Activated CD4-positive, alpha-beta T cell treated with anti-CD3 and anti-CD28 coated beads for 48 hours (primary cell): ENCODE measurements around the gene ASTN2.

Experiments used
- DNase-seq: peaks from one replicate; pipeline ENCODE4 v3.0.0-alpha.2; 2020

The ASTN2 gene

DNA sequence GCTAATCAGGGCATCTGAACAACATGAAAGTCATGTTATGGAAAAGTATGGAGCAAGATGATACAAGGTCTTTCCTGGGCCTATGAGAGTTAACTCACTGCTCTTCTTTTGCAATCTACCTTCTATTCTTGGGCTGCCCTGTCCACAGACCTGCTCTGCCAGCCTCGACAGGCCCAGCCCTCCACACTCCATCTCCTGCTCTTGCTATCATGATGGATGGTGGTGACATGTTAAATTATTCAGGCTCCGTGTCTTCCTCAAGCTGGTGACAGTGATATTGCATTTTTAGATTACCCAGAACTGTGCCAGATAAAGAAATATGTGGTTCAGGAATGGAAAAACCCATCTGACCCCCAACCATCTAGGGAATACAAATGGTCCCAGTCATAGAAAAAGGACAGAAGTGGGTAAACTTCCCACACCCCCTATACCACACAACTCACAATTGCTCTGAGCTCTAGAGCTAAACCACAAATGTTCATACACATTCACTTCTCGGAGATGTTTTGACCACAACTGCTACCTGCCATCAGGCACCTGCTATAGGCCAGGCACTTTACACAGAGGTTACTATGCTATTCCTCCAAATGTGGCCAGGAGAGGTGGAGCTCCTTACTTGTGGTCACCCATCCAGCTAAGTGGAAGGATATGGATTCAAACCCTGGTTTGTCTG, 311.3 kb downstream of the ASTN2 start:
- DNase-seq: no peak

DNA sequence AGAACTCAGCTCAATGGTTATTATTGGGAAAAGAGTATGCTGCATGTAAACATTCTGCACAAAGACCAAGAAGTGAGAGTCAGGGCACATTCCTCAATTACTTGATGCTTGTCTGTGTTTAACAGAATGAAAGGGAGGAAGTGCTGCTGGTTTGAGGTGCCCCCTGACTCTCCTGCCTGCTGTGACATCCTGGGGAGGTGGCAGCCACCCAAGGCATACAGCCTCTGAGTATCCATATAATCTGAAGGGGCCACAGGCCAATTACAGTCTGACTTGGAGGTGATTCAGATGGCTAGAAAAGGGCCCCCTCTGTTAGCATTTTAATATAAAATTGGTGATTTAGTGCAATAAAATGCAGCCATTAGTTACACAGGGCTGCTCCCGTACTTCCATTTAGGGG, 313.8 kb downstream of the ASTN2 start:
- DNase-seq: no peak

DNA sequence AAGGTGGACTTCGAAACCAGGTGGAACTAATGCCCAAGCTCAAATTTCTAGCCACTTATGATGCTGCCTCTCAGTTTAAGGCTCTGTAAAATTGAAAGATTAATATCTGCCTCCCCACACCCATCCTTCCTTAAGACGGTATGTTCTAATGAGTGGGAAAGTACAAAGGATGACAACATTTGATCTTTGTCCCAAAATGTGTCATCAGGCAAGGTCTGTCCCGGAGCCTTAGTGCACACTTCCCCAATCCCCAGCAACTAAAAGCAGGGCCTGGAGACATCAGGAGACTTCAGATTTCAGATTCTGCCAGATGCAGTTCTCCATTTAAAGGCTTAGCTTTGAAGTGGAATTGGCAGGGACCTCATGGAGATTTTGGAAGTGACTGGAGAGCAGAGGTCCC, 316.5 kb downstream of the ASTN2 start:
- no peak for DNase-seq

DNA sequence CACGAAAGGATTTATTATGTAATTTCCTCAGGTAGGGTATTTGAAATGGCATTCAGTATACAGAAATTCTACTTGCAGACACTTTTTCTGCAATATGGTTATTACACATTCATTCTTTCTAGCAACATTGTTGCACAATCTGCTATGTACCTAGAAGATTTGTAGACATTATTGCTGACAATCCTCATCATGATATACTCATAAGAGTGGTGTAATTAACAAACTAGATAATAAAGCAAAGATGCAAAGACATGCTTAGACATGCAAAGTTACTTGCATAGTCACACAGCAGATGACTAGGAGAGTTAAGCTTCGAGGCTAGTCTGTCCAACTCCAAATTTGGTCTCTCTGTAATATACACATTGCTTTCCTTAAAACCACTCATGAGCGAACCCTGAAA, 317.1 kb downstream of the ASTN2 start:
- no peak for DNase-seq

DNA sequence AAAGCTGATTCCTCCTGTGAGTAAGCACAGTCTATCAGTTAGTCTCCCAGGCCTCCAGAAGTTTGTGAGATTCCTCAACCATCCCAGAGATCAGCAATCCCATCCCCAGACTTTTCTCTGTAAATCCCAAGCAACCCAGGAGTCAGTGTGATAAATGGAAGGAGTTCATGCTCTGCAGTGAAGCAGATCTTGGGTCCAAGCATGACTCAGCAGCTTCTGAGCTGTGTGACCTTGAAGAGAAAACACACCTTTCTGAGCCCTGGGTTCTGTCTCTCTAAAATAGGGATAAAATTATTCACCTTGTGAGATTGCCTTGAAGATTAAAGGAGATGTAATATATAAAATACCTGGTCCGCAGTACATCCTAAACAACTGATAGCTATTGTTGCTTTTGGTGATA, 318.7 kb downstream of the ASTN2 start:
- DNase-seq: no peak

DNA sequence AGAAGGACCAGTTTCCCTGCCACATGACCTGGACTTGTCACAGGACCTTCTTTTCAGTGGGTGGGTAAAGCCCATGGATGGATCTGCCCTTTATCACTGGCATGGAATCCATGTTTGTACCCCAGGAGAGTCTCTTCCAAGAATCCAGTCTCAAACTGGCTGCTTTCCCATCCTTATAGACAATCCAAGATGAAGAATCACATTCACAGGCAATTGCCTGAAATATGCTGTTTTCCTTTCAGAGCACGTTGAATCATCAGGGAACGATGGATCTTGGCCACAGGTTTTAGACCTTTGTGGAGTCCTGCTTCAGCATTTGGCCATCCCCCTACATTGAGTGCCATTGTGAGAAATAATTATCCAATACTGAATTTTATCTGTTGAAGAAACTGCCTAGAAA, 319.8 kb downstream of the ASTN2 start:
- no peak for DNase-seq

DNA sequence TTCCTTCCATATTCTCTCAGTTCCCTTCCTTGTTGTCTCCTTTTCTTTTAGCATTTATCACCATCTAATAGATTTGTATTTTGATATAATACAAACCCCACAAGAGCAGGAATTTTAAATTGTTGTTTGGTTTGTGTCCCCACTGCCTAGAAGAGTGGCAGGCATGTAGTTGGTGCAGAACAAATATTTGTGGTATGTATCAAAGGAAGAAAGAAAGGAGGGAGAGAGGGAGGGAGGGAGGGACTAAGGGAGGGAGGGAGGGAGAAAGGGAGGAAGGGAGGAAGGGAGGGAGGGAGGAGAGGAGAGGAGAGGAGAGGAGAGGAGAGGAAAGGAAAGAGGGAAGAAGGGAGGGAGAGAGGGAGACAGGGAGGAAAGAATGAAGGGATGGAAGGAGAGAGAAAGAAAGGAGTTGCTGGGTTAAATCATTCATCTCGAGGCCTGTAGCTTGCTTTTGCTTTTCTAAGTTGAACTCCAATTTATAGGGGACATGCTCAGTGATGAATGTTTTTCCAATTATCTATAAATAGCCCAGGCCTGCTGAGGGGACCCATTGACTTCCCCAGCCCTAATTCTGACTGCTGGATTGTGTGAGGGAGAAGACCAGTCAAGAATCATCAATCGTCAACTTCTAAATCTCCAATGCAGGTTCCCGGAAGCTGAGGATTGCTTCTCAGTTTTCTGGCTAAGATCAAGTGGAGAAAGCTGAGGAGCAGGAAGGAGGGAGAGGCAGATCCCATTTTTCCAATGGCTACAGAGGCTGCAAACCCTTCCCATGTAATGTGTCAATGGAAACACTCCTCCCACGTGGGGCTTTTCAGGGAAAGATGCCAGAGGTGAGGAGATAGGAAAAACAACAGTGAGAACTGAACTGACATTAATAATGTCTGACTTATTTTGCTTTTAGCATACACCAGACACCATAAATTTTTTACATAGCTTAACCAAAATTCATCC, 320.7 kb downstream of the ASTN2 start:
- no peak for DNase-seq

DNA sequence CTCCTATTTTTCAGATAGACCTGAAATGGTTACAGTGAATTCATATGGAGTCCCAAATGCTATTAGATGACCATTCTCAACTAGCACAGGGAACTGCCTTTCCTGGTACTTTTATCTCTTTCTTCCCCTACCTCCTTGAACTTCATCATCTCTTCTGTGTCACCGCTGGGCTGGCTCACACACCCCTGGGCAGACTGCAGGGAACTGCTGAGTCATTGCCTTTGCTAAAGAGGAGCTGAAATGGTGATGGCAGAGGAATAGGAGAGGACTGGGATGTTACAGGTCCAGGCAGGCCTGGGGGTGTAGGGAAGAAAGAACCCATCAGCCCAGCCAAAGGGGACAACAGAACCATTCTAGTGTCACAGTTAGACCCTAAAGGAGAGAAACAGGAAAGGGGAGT, 322.3 kb downstream of the ASTN2 start:
- no peak for DNase-seq

DNA sequence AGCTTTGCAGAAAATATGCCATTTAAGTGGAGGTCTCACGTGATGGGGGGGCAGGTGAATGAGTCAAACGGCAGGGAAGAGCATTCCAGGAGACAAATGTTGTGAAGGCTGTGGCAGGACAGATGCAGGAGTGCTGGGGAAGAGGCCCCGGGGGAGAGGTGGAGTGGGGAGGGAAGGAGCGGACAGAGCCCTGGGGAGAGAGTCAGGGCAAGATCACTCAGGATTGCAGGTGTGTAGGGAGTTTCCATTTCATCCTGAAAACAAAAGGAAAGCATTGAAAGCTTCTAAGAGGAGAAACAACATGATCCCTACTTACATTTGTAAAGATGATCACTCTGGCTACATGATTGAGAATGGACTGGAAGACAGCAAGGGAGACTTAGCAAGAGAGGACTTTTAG, 323.3 kb downstream of the ASTN2 start:
- DNase-seq: no peak

DNA sequence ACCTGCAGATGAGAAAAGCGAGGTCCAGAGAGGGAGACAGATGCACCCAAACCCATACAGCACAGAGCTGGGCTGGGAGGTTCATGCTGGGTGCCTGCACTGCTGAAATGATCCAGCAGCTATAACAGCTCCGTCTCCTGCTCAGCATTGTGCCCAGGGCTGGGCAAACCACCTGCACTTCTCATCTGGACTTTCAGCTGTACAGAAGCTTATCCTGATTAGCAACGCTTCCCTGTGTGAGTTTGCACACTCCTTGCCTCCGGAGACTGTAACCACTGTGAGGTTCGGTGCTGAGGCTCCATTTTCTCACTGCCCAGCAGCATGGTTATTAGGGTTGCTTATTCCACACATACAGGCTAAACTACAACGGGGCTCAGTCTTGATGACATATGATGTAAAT, 326.1 kb downstream of the ASTN2 start:
- no peak for DNase-seq

DNA sequence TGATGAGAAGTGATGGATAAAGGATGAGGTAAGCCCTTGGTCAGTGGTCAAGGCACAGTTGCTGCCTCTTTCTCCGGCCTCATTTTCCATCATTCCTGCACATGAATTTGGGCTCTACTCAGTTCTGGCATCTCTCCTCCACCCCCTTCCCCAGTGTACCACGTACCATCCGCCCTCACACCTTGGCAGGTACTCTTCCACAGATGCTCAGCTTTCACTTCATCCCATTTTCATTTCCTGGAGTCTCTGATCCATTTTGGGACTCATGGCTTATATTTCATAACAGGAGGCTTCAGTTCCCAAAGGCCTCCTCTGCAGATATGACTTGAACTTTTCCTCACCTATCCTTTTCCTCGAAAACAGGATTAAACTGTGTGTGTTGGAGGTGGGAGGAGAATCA, 326.7 kb downstream of the ASTN2 start:
- no peak for DNase-seq

DNA sequence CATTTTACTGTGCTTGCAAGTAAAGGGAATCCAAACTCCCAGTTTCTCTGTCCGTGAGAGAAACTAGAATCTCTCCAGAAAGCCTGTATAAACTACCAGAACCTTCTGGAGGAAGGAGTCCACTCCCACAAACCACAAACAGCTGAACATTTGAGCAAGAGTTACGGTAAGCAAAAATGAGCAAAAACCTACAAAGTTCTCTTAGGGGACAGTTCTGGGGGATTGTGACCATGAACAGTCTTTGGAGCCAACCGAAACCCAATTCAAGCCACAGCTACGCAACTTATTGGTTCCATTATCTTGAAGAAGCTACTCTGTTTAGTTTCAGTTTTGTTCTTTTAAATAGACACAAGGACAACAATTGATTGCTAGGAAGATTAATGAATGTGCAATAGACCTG, 330.6 kb downstream of the ASTN2 start:
- no peak for DNase-seq

DNA sequence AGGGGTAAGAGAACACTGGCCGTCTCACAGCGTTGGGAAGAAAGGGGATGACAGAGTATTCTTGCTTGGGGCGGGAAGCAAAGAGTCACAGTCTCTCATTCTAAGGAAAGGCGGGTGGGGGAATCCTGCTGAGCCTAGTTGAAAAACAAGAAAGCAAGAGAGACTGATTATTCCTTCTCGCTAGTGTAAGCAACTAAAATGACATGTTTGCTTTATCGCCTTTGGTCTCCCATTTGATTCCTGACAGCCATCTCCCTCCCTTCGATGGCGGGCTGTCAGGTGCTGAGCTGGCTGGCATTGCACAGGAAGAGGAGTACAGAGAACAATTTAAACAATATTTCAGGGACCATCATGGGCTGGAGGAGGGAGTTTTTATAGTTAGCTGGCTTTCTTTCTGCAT, 331.3 kb downstream of the ASTN2 start:
- DNase-seq: no peak

DNA sequence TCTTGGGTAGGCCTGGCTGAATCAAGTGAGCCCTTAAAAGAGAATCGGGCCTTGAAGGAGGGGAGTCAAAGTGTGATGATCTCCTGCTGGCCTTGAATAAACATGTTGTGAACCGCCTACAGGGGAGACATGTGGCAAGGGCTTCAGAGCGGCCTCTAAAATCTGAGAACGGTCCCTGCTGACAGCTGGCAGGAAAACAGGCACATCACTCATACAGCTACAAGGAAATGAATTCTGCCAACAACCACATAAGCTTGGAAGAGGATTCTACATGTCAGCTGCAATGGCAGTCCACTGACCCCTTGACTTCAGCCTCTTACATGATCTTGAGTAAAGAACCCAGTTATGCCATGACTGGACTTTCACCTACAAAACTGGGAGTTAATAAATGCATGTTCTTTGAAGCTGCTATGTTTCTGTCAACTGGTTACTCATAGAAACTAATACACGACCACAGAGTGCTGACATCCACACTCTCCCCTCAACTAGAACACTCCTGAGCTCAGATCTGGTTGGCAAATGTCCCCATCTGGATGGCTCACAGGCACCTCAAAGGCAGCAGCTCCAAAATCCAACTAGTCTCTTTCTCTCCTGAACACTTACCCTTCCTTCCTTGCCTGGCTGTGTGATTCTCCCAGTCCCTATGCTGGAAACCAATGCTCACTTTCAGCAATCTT, 333.1 kb downstream of the ASTN2 start:
- DNase-seq: no peak

DNA sequence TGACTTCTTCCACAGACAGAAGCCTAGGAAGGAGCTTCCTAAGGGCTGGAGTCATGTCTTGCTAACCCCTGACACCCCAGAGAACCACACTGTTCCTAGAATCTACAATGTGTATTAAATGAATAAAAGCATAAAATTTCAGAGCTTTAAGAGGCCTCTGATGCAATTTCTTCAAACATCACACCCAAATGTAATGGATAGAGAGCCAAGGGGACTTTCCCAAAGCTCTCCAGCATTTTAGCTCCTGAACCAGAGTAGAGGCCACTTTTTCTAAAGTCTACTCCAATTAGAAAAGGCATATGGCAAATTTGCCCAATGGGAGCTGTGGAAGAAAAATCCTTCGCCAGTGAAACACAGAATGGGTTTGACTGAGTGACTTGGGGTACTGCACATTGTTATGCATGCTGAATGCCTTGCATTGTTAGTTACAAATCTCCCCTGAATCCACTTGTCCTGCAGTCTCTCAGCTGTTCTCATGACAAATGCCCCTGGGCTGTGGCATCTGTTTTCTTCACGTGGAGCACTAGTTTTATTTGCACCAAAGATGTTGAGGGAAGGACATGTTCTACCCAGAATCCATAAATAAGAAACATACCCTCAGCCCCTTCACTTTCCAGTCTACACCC, 334.0 kb downstream of the ASTN2 start:
- DNase-seq: no peak

DNA sequence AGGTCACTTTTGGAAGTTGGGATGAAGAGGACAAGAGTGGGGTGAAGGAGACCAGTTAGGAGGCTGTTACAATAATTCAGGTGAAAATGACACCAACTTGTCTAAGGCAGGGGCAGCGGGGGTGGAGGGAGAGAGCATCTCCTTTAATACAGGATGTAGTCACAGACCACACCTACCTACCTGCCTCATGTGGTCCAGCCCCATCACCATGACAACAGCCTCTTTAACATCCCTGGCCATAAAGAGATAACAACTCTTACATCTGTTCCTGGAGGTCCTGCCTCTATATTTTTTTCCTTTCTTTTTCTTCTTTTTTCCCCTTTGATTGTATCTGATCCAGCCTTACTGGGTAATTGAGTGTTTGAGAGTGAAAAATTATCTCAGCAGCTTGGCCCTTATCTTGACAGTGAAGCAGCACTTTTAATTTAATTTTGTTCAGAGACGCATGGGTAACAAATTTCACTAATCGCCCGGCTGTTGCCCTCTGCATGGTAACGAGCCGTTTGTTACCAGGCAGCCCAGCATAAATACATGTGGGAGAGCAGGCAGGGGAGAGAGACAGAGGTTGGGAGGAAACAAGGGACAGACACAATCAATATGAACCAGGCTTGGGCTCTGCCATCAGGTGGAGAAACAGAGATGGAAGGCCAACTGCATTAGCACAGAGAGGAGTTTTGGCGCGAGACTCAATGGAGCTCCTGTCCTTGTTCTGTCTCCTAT, 338.1 kb downstream of the ASTN2 start:
- DNase-seq: no peak

DNA sequence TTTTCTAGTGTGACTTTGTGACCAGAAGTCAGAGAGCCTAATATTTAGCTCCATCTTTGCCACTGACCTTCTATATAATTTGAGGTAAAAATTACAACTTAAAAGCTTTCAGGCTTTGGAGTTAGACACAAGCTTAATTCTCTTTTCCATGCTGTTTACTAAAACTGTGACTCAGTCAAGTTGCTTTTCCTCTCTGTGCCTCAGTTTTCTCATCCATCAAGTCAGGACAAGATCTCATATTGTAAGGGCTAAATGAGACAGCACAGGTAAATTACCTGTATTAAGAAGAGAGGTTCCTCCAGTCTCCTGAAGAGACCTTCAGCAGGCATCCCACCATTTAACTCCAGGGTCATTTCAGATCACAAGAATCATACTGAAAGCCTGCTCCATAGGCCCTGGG, 339.2 kb downstream of the ASTN2 start:
- DNase-seq: no peak

DNA sequence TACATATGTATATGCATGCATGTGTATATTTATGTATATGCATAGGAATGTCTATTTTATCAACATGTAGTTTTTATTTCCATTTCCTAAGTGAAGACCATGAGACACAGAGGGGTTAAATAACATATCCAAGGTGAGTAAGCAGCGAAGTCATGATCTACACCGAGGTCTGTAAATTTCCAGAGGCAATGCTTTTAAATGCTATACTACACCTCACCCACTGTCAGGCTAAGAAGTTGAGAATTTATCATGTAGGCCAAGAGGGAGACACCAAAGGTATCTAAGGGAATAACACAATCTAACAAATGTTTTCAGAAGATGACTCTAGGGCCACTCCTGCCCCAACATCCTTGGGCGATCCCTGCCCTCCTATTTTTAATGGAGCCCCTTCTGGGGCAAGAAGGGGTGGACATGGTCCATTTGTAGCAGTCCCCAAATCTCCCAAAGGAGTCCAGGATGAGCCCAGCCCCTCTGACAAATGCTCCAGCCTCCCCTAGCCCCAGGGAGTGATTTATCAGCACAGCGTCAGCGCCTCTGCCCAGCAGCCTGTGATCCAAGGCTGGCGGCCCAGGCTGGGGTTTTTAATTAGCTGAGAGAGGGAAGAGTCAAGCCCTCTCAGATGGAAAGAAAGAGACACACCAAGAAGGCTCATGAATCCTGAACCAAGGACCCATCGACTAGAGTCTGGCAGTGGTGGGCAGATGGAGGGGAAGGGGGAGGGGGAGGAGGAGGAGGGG, 339.9 kb downstream of the ASTN2 start:
- DNase-seq: no peak

DNA sequence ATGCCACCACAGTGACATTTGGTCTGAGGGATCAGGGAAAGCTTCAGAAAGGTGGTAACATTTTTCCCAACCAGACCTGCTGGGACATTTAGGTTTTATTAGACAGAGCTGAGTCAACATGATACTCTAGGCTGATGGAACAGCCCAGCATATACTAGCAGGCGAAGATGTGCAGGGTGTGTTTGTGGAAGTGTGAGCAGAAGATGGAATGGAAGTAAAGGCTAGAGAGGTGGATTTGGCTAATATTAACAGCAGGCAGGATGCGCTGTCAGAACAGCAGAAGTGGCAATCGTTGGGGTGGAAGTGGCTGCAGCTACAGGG, 340.6 kb downstream of the ASTN2 start:
- DNase-seq: no peak

DNA sequence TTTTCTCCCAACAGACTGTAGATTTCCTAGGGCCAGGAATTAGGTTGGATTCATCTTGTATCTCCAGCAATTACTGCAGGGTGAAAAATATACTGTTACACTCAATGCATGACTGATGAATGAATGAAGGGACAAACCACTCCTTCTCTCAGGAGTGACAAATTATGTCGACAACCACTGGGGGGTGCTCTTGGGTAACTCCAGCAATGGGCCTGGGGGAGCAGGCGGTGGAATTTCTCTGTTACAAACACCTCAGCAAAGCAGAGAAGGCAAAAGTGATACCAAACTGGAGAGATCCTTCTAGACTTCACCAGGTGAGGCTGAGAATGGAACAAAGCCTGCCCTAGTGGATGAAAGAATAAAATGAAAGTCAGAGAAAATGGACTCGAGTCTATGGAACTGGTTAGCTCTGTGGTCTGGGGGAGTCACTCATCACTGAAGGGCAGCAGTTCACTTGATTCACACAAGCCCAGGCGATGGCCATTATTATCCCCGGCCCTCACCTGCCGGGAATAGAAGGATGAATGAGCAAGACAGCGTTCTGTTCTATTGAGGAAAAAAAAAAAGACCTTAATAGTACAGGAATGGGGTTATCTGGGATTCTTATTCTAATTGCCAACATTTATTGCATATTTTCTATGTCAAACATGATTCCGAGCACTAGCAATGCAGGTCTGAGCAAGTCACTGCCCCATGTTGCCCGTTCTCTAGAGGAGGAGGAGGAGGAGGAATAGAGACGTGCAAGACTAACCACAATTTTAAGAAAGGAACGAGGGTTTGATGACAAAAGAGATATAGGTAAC, 341.1 kb downstream of the ASTN2 start:
- DNase-seq: peak; percentile 11

DNA sequence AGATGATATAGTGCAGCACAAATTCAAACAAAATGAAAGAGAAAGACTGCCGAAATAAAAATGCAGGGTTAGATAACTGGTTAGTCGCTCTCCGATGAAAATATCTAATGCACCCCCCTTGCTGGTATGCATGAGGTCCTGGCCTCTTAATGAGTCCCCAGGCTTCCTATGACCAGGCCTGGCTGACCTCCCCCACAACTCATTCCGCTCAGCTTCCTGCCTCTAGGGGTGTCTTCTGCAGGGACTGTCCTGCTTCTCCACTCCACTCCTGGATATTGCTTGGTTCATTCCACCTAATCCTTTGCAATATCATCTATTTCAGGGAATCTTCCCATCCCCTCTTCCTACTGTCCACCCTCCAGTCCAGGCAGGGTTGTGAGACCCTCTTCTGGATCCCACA, 341.8 kb downstream of the ASTN2 start:
- no peak for DNase-seq
